RWPE1 (cell line): ENCODE data around the gene USP46.

ENCODE experiments used
- CTCF ChIA-PET: fragments of 350-600 bp; sonication (Branson Sonifier 250); formaldehyde crosslinking; extraction: SDS; loops from one replicate; lab custom pipeline; 2021; lab: Yijun Ruan, JAX
- POLR2A ChIA-PET: fragments of 400-600 bp; formaldehyde crosslinking; extraction: SDS; loops from one replicate; lab custom pipeline; 2020; ENCODE audit warnings: antibody characterized with exemption; ENCODE audit not compliant: low non-redundant PET; lab: Yijun Ruan, JAX
- DNase-seq: peaks from one replicate; pipeline ENCODE4 v3.0.0; 2012; ENCODE audit warnings: low spot score
- H3K27ac ChIP-seq: fragments of 450-650 bp; 2 replicates; pipeline ENCODE4 v1.5.1; 2017
- CTCF ChIP-seq: fragments of 450-650 bp; conservative IDR thresholded peaks from 2 replicates; pipeline ENCODE4 v1.5.1; 2017; ENCODE audit warnings: low read depth, mild to moderate bottlenecking

Gene USP46

GRCh38 chr4:52574036-52574435 is 85.1 kb downstream of the USP46 start:
- ChIA-PET POLR2A (no interaction called here), CTCF (no interaction called here)
- no peak overlapping the region for H3K27ac ChIP-seq
- no peak for TF ChIP-seq CTCF
- no peak for DNase-seq

GRCh38 chr4:52573551-52573950 is 85.5 kb downstream of the USP46 start:
- POLR2A ChIA-PET: no interaction called here
- no peak for TF ChIP-seq CTCF
- CTCF ChIA-PET: interaction anchor here (0.6 kb wide), 1 partner anchor 51 kb away, joined by 3 read pairs; no protein-coding TSS in a partner anchor
- H3K27ac ChIP-seq: no peak overlapping the region
- no peak for DNase-seq

- peak; percentile 38 for DNase-seq
- H3K27ac ChIP-seq: no peak overlapping the region
- ChIA-PET POLR2A (no interaction called here), CTCF (interaction anchor here (0.6 kb wide), 1 partner anchor 50 kb away, joined by 3 read pairs; no protein-coding TSS in a partner anchor)
- no peak for TF ChIP-seq CTCF
Measured at GRCh38 chr4:52572936-52573485, 86.1 kb downstream of the USP46 start.

- DNase-seq: no peak
- CTCF ChIA-PET: no interaction called here
- H3K27ac ChIP-seq: no peak overlapping the region
- POLR2A ChIA-PET: no interaction called here
- TF ChIP-seq CTCF: no peak
Measured at GRCh38 chr4:52568351-52568750, 90.8 kb downstream of the USP46 start.

GRCh38 chr4:52566136-52567031 is 92.7 kb downstream of the USP46 start:
- H3K27ac ChIP-seq: no peak overlapping the region
- CTCF ChIA-PET: interaction anchor here (0.6 kb wide), 1 partner anchor 157 kb away, joined by 3 read pairs; no protein-coding TSS in a partner anchor
- no peak for DNase-seq
- POLR2A ChIA-PET: no interaction called here
- TF ChIP-seq CTCF: no peak

- ChIA-PET POLR2A (no interaction called here), CTCF (no interaction called here)
- no peak for TF ChIP-seq CTCF
- DNase-seq: no peak
- H3K27ac ChIP-seq: no peak overlapping the region
Measured at GRCh38 chr4:52560844-52561280, 98.2 kb downstream of the USP46 start.
